Fibroblast of peridontal ligament (primary cell): ENCODE measurements around the gene UBR4.

Source experiments
- DNase-seq: peaks from one replicate; pipeline ENCODE4 v3.0.0-alpha.2; 2010; ENCODE audit errors: extremely low read depth

Gene UBR4

GRCh38 chr1:19140465-19140864, 69.6 kb downstream of the UBR4 start:
- no peak for DNase-seq

GRCh38 chr1:19139711-19140110, 70.4 kb downstream of the UBR4 start:
- DNase-seq, result no peak

- no peak for DNase-seq
Observed at GRCh38 chr1:19138958-19139581, 71.0 kb downstream of the UBR4 start.

DNA sequence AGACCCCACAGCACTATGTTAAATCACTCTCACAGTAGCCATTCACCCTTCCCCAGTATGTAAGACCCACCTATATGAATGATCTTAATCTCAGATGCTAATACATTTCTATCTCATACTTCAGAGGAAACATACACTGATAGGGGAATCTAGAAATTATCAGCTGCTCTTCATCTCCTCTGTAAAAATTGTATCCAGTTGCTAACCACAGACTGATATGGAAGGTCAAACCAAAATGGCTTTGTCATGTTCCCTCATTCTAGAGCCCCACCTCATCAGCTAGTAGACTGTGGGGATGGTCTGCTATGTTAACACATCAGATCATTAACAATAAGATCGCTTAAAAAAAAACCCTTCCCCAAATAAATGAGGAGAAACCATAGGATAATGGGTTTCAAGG, 71.7 kb downstream of the UBR4 start:
- DNase-seq, result no peak

- DNase-seq, result no peak
Observed at GRCh38 chr1:19137158-19137557, 72.9 kb downstream of the UBR4 start.

- DNase-seq, result no peak
Observed at GRCh38 chr1:19133360-19133759, 76.7 kb downstream of the UBR4 start.

DNA sequence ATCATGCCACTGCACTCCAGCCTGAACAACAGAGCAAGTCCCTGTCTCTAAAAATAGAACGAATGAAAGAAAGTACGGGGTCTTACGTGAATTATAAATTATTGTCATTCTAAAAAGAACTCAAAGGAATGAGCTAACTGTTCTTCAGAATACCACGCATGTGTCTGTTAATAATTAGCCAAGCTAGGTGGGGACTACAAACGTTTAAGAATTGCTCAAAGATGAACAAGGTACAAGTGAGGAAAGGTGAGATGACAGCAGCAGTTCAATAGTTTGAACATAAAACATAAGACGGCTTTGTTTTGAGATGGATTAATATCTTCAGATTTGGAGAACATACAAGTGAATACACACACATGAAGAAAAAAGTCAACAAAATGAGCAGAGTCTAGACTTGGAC, 79.6 kb downstream of the UBR4 start:
- no peak for DNase-seq

DNA sequence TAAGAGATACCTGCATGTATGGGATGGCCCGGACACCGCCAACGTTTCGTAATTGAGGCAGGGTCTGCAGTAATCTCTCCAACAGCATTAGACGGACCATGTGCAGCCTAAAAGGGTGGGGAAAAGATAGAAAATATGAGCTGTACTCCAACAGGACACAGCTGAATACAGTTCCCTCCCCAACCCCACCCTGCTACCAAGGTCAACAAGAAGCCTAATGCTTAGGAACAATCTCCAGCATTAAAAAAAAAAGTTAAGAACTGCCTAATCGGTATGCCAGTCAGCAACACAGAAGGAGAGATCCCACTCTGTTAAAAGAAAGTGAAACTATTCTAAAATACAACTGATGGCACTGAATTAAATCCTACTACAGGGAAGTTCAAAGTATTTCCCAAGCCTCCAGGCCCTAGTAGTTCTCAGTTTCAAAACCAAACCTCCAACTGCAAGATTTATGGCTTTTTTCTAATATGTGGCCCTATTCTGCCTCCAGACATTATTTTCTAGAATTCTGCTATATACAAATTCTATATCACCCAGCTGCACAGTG, 81.0 kb downstream of the UBR4 start:
- no peak for DNase-seq

DNA sequence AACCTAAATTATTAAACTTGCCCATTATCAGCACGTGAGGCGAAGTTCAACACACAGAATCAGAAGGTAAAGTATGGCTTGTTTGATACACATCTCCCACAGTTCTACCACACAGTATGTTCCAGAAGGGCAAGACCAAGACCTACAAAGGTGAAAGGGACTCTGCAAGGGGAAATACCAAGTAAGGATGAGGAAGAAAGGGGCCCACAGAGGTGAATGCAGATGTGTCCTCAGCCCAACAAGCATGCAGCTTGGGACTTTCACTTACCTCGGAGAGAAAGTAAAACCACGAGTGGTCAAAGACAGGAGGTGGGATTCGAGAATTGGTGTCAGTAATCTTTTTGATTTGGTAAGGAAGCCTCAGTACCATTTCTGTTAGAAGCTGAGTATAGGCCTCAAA, 85.8 kb downstream of the UBR4 start:
- DNase-seq, result no peak

DNA sequence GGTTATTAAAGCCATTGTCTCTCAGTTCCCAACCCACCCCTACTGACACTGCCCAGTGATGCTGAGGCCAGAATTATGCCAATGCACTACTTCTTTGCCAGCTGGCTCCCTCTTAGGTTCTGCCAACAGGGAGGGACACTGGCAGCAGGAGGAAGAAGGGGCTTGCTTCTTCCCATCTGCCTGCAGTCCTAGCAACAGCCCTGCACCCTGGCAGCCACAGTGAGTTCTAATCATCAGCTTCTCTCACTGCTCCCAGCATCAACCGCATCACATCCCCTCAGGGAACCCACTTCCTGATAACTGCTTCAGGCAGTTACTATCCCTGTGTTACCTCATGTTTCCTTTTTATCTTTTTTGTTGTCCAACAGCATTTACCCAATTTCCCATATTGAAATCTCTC, 86.2 kb downstream of the UBR4 start:
- DNase-seq, result no peak

- no peak for DNase-seq
Observed at GRCh38 chr1:19122668-19123067, 87.4 kb downstream of the UBR4 start.

DNA sequence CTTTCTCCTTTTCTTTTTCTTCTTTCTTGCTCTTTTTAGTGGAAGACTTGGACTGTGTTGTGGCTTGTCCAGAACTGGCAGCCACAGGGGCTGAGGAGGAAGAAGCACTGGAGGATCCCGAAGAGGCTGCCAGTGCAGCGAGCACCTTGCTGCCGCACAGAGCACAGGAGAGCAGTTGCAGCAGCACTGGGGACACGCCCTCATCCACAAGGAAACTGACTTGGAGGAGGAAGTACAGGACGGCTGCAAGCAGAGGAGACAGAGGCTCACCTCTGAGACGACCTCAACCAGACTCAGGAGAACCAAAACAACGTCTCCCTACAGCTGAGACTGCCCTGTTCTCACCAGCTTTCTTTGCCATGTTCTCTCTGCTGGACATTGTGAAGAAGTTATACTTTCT, 88.9 kb downstream of the UBR4 start:
- no peak for DNase-seq

GRCh38 chr1:19120070-19120469, 90.0 kb downstream of the UBR4 start:
- no peak for DNase-seq

DNA sequence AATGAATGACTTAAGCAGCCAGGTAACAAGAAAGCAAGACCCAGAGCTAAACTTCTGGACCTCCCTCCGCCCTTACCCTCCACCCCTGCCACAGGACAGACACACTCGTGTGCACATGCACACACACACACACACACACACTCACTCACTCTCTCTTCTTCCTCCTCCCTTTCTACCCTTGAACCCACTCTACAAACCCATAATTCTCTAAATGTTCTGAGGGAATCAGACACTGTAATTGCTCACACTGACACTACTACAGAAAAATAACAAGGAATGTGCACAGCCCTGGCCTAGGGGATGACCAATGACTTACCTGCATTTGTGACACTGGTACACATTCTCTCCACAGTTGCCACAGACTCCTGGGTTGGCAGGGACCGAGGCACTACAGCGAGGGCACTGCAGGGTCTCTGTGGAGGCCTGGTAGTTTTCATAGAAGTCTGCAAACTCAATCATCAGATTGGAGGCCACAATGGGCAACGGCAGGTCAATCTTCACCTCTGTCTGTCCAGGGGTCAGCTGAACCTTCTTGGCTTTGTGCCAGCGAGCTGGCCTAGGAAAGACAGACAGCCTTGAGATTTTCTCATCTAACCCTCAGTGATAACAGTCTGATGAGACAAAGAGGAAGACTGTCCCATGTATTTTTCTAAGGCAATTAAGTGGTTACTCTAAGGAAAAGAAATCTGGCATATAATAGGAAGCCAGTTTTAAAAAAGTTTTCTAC, 94.8 kb downstream of the UBR4 start:
- no peak for DNase-seq

- peak; percentile 16 for DNase-seq
Observed at GRCh38 chr1:19113697-19114092, 96.4 kb downstream of the UBR4 start.

GRCh38 chr1:19112891-19113696, 97.0 kb downstream of the UBR4 start:
- no peak for DNase-seq

GRCh38 chr1:19110257-19110927, 99.7 kb downstream of the UBR4 start:
- no peak for DNase-seq

DNA sequence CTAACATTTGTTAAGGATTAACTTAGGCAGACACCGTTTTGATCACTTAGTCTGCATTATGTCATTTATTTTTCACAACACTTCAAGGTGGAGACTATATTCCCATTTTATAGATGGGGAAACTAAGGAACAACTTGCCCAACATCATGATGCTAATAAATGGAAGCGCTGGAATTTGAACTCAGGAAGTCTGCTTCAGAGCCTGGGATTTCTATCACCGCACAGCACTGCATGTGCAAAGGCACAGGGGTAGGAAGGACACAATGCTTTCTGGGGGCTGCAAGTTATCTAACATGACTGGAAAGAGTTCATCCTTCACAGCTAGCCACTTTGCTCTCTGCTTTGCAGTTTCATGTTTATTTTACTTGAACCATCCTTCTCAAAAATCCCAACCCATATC, 100.5 kb downstream of the UBR4 start:
- no peak for DNase-seq

DNA sequence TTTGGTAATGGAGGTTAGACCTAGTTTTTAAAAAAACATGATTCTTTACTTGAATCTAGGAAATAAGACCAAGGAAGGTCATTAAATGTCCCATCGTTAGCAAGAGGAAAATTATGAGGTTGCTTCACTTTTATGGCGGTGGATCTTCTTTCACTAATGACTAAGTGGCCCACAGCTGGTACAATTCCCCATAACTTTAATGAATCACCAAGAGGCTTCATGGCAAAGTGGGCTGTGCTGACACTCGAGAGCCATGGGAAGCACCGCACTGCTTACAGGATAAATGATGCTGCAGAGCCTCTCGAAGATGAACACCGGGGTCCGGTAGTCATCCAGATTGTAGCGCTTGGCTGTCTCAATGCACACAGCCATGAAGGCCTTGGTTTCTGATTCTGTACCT, 108.8 kb downstream of the UBR4 start:
- peak; percentile 7 for DNase-seq

- DNase-seq, result no peak
Observed at GRCh38 chr1:19100028-19100427, 110.0 kb downstream of the UBR4 start.

DNA sequence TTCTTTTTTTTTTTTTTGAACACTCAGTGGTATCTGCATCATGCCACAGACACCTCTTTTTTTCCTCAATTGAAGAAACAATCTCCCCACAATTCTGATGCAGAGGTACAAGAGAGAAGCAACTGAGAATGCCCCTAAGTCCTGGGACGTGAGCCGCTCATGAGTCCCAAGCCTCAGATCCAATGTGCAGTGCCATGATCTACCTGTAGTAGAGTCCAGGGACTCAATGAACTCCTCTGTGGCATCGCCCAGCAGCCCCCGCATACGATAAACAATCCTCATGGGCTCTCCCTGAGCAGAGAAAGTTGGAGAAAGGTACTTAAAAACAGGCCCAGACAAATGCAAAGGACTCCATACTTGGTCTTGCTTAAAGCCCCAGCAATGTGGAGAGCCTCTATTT, 113.1 kb downstream of the UBR4 start:
- no peak for DNase-seq
